A204.1 (cell line): Measurements from ENCODE around the gene DYNC1H1.

Source experiments
- FAIRE-seq: peaks from 2 replicates; lab custom pipeline; 2012; peaks lifted over from hg19 to GRCh38; lab: Jason Lieb, UNC

DYNC1H1 gene

GRCh38 chr14:102000902-102001301 lies 36.5 kb downstream of the DYNC1H1 start:
- FAIRE-seq: no peak

GRCh38 chr14:102005336-102005735 lies 41.0 kb downstream of the DYNC1H1 start:
- FAIRE-seq: no peak

- no peak for FAIRE-seq
Measured at GRCh38 chr14:102007916-102008418, 43.6 kb downstream of the DYNC1H1 start.

- FAIRE-seq: no peak
Measured at GRCh38 chr14:102008891-102009290, 44.5 kb downstream of the DYNC1H1 start.

- no peak for FAIRE-seq
Measured at GRCh38 chr14:102011631-102012030, 47.3 kb downstream of the DYNC1H1 start.

- no peak for FAIRE-seq
Measured at GRCh38 chr14:102012336-102012735, 48.0 kb downstream of the DYNC1H1 start.

GRCh38 chr14:102013669-102014200 lies 49.4 kb downstream of the DYNC1H1 start:
- no peak for FAIRE-seq

GRCh38 chr14:102015045-102015685 lies 50.8 kb downstream of the DYNC1H1 start:
- FAIRE-seq: no peak

- no peak for FAIRE-seq
Measured at GRCh38 chr14:102015771-102016170, 51.4 kb downstream of the DYNC1H1 start.

GRCh38 chr14:102016420-102017090 lies 52.2 kb downstream of the DYNC1H1 start:
- no peak for FAIRE-seq

- no peak for FAIRE-seq
Measured at GRCh38 chr14:102018251-102018650, 53.9 kb downstream of the DYNC1H1 start.

- FAIRE-seq: no peak
Measured at GRCh38 chr14:102019006-102019540, 54.7 kb downstream of the DYNC1H1 start.

- no peak for FAIRE-seq
Measured at GRCh38 chr14:102020058-102020971, 55.9 kb downstream of the DYNC1H1 start.

- no peak for FAIRE-seq
Measured at GRCh38 chr14:102026934-102027333, 62.6 kb downstream of the DYNC1H1 start.

GRCh38 chr14:102027951-102028350 lies 63.6 kb downstream of the DYNC1H1 start:
- FAIRE-seq: no peak

GRCh38 chr14:102028733-102029132 lies 64.4 kb downstream of the DYNC1H1 start:
- FAIRE-seq: no peak

- FAIRE-seq: no peak
Measured at GRCh38 chr14:102029956-102030355, 65.6 kb downstream of the DYNC1H1 start.

GRCh38 chr14:102033241-102033640 lies 68.9 kb downstream of the DYNC1H1 start:
- no peak for FAIRE-seq

- no peak for FAIRE-seq
Measured at GRCh38 chr14:102034301-102034700, 69.9 kb downstream of the DYNC1H1 start.

GRCh38 chr14:102035914-102036313 lies 71.5 kb downstream of the DYNC1H1 start:
- no peak for FAIRE-seq

- FAIRE-seq: no peak
Measured at GRCh38 chr14:102037686-102038085, 73.3 kb downstream of the DYNC1H1 start.

- FAIRE-seq: no peak
Measured at GRCh38 chr14:102039157-102039556, 74.8 kb downstream of the DYNC1H1 start.
